GM06990 (cell line): ENCODE data around the gene SYPL1.

Experiments
- DNase-seq: peaks from one replicate; pipeline ENCODE4 v3.0.0-alpha.2; 2011; ENCODE audit not compliant: insufficient read length; ENCODE audit errors: extremely low read depth
- H3K27me3 ChIP-seq: replicated peaks from 2 replicates; pipeline ENCODE4 v1.6.0; 2011; ENCODE audit warnings: low read length; ENCODE audit not compliant: control insufficient read depth, insufficient read depth
- H3K36me3 ChIP-seq: 2 replicates; pipeline ENCODE4 v1.5.1; 2011; ENCODE audit warnings: low read length; ENCODE audit not compliant: control insufficient read depth, insufficient read depth
- H3K4me3 ChIP-seq: replicated peaks from 2 replicates; pipeline ENCODE4 v1.5.1; 2011; ENCODE audit warnings: low read depth, mild to moderate bottlenecking, control low read depth, low read length
- TF ChIP-seq, protein P1 (sequence below): IDR thresholded peaks from 2 replicates; pipeline ENCODE4 v1.5.1; 2011; ENCODE audit warnings: low read length, control low read depth, mild to moderate bottlenecking, inconsistent platforms; ENCODE audit not compliant: insufficient read depth, poor library complexity, severe bottlenecking

Gene SYPL1

GRCh38 chr7:106117786-106118544, 5.9 kb upstream of the SYPL1 start:
- TF ChIP-seq, protein P1, sequence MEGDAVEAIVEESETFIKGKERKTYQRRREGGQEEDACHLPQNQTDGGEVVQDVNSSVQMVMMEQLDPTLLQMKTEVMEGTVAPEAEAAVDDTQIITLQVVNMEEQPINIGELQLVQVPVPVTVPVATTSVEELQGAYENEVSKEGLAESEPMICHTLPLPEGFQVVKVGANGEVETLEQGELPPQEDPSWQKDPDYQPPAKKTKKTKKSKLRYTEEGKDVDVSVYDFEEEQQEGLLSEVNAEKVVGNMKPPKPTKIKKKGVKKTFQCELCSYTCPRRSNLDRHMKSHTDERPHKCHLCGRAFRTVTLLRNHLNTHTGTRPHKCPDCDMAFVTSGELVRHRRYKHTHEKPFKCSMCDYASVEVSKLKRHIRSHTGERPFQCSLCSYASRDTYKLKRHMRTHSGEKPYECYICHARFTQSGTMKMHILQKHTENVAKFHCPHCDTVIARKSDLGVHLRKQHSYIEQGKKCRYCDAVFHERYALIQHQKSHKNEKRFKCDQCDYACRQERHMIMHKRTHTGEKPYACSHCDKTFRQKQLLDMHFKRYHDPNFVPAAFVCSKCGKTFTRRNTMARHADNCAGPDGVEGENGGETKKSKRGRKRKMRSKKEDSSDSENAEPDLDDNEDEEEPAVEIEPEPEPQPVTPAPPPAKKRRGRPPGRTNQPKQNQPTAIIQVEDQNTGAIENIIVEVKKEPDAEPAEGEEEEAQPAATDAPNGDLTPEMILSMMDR, result no peak
- DNase-seq, result no peak
- Histone ChIP-seq H3K27me3 (no peaks in the 10 kb centered on the region), H3K4me3 (no peak overlapping the region), H3K36me3 (no peaks in the 10 kb centered on the region)

DNA sequence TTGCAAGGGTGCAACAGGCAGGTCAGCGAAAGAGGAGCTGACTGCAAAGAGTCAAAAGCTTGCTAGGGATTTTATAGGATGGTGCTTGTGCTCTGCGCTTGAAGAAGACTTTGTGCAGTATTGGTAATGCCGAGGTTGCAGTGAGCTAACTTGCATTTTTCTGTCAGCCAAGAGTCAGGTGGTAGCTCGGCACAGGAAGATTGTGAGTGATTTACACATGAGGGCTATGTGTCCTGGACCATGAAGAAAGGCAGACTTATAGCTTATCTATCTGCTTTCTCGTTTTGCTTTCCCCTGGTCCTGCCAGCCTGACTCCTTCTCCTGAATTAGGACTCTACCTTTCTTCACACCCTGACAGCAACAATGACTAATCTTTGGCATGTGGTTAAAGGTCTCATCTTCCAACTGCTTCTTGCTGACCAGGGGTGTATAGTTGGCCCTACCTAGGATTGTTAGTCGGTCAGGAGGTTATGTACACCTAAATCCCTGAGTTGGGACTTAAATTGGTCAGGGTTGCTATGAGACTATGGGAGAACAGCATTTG, 4.1 kb upstream of the SYPL1 start:
- Histone ChIP-seq H3K36me3 (no peaks in the 10 kb centered on the region), H3K4me3 (no peak overlapping the region), H3K27me3 (no peaks in the 10 kb centered on the region)
- TF ChIP-seq, protein P1, result no peak
- no peak for DNase-seq

- DNase-seq, result no peak
- Histone ChIP-seq H3K4me3 (no peak overlapping the region), H3K36me3 (no peaks in the 10 kb centered on the region), H3K27me3 (no peaks in the 10 kb centered on the region)
- TF ChIP-seq, protein P1, result no peak
These were observed 2.7 kb upstream of the SYPL1 start for GRCh38 chr7:106114716-106115383.

DNA sequence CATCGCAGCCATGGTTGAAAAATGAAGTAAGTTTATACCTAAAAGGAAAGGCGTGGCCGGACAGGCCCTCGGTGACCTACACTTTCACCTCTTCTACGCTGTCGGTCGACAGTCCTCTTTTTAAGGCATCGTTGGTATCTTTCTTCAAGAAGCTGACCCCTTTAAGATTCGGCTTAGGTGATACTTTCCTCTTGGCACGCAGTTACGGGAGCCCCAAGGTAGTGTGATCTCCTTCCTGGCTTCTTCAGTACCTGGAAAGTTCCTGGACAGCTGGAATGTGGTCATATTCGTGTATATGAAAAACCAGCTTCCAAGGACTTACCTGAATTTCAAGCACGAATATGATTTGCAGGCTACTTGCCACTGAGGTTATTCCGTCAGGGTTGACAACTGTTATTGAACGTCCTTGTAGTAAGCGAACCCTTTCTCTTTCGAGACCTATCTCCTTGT, 885 bp upstream of the SYPL1 start:
- Histone ChIP-seq H3K27me3 (no peaks in the 10 kb centered on the region), H3K36me3 (no peaks in the 10 kb centered on the region), H3K4me3 (peak overlapping the region; percentile 64)
- TF ChIP-seq, protein P1, result no peak
- no peak for DNase-seq

DNA sequence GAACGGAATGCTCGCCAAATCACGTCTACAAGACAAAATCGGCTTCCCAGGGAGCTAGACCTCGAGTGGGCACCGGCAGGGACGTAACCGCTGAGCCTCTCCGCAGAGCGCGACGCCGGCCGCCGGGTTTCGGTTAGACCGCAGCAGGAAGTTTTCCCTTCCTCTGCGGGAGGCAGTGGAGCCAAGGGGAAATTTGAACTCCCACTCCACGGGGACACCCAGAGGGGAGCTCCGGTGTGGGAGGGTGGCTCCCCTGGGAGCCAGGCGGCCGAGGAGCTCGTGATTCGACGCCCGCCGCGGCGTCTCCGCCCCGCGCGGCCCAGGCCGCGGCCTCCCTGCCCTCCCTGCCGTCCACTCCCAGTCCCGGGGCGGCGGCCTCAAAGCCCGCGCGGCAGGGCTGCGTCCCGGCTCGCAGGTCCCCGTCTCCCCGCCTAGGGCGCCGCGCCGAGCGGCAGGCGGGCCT, 426 bp downstream of the SYPL1 start:
- no peaks in the 10 kb centered on the region for H3K36me3 ChIP-seq
- TF ChIP-seq, protein P1, result no peak
- no peaks in the 10 kb centered on the region for H3K27me3 ChIP-seq
- DNase-seq, result peak; percentile 84
- H3K4me3 ChIP-seq, result peak overlapping the region; percentile 84
